ENCODE results near the gene OR52B2. TPM values are rescaled to one million over a fixed set of nuclear protein-coding genes. Genes with fewer than 3 reads are reported as not detected.
A peak's percentile ranks its signal among the peaks of the same experiment; 100 is the strongest.

The OR52B2 gene
- total RNA-seq, 1 experiment from 2014 or later, result not detected

DNA sequence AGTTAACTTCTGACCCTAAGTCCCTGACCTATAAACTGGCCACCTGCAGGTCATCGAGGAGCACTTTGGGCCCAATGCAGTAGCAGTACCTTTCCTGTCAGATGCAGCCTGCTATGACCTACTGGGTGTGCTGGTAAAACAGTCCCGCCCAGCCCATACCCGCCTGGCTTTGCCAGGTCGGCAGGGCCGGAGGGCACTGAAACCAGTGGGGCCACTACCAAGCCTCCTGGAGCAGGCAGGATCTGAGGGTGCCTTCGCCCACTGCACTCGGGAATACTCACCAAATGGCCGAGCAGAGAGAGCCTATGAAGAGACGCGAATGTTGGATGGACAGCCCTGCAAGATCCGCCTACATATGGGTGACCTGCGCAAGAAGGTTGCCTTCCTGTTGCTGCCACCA is 39.7 kb upstream of the OR52B2 start:
- ATAC-seq, result 0 out of 2 replicates have a peak, but pooled peaks have one; percentile 31
- no peaks in the 10 kb centered on the region; the same call in 1 of the 2 replicates for H3K36me3 ChIP-seq (ENCODE audit: control insufficient read depth, insufficient read depth, low read length)

GRCh38 chr11:6206456-6207180 is 36.5 kb upstream of the OR52B2 start:
- no peak for DNase-seq (ENCODE audit: low read depth, low spot score)
- POLR2A ChIA-PET, result no interaction called here
- H3K27ac ChIP-seq (ENCODE audit: low read length), result no peak overlapping the region
- ATAC-seq, result no peak
- H3K9me3 ChIP-seq (ENCODE audit: control insufficient read depth, insufficient read depth, low read depth, low read length), result no peaks in the 10 kb centered on the region
- CTCF ChIA-PET, result interaction anchor here (0.6 kb wide), 1 partner anchor 49 kb away, joined by 3 read pairs; no protein-coding TSS in a partner anchor
- no peaks in the 10 kb centered on the region for H3K27me3 ChIP-seq (ENCODE audit: control insufficient read depth, insufficient read depth, low read length)
- in situ Hi-C loops (cut with HindIII; ENCODE audit: low pct_unique_long_range_greater_than_20kb, low sequenced_read_pairs), result no loop called here
- no TSS peak for BruUV-seq (replicated peaks)
- no peaks in the 10 kb centered on the region for H3K4me1 ChIP-seq (ENCODE audit: control insufficient read depth, insufficient read depth, low read length)
- TF ChIP-seq POLR2AphosphoS5 (IDR thresholded peaks at IDR 0.05; ENCODE audit: low read depth, low read length), result no peak
- no peak for TF ChIP-seq TCF7L2 (IDR thresholded peaks at IDR 0.05; ENCODE audit: low read depth, low read length)
- TF ChIP-seq, protein P1, sequence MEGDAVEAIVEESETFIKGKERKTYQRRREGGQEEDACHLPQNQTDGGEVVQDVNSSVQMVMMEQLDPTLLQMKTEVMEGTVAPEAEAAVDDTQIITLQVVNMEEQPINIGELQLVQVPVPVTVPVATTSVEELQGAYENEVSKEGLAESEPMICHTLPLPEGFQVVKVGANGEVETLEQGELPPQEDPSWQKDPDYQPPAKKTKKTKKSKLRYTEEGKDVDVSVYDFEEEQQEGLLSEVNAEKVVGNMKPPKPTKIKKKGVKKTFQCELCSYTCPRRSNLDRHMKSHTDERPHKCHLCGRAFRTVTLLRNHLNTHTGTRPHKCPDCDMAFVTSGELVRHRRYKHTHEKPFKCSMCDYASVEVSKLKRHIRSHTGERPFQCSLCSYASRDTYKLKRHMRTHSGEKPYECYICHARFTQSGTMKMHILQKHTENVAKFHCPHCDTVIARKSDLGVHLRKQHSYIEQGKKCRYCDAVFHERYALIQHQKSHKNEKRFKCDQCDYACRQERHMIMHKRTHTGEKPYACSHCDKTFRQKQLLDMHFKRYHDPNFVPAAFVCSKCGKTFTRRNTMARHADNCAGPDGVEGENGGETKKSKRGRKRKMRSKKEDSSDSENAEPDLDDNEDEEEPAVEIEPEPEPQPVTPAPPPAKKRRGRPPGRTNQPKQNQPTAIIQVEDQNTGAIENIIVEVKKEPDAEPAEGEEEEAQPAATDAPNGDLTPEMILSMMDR (IDR thresholded peaks at IDR 0.05), result no peak
- TF ChIP-seq, protein P2, sequence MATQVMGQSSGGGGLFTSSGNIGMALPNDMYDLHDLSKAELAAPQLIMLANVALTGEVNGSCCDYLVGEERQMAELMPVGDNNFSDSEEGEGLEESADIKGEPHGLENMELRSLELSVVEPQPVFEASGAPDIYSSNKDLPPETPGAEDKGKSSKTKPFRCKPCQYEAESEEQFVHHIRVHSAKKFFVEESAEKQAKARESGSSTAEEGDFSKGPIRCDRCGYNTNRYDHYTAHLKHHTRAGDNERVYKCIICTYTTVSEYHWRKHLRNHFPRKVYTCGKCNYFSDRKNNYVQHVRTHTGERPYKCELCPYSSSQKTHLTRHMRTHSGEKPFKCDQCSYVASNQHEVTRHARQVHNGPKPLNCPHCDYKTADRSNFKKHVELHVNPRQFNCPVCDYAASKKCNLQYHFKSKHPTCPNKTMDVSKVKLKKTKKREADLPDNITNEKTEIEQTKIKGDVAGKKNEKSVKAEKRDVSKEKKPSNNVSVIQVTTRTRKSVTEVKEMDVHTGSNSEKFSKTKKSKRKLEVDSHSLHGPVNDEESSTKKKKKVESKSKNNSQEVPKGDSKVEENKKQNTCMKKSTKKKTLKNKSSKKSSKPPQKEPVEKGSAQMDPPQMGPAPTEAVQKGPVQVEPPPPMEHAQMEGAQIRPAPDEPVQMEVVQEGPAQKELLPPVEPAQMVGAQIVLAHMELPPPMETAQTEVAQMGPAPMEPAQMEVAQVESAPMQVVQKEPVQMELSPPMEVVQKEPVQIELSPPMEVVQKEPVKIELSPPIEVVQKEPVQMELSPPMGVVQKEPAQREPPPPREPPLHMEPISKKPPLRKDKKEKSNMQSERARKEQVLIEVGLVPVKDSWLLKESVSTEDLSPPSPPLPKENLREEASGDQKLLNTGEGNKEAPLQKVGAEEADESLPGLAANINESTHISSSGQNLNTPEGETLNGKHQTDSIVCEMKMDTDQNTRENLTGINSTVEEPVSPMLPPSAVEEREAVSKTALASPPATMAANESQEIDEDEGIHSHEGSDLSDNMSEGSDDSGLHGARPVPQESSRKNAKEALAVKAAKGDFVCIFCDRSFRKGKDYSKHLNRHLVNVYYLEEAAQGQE (IDR thresholded peaks at IDR 0.05; ENCODE audit: insufficient read depth in 1 of 2, low read depth in 2 of 2, low read length in 1 of 2), result no peak
- no peak for TF ChIP-seq SIN3A (IDR thresholded peaks at IDR 0.05; ENCODE audit: borderline replicate concordance, insufficient read depth, low read depth, low read length)
- intact Hi-C loops (cut with micrococcal nuclease; ENCODE audit: unreplicated experiment), result no loop called here
- no peaks in the 10 kb centered on the region; the same call in 1 of the 2 replicates for H3K36me3 ChIP-seq (ENCODE audit: control insufficient read depth, insufficient read depth, low read length)
- H3K4me3 ChIP-seq (ENCODE audit: low read depth in 2 of 2, low read length in 2 of 2), result no peak overlapping the region

More for the DNA sequence above, 39.7 kb upstream of the OR52B2 start:
- no TSS peak for BruUV-seq (replicated peaks)
- H3K4me1 ChIP-seq (ENCODE audit: control insufficient read depth, insufficient read depth, low read length), result no peaks in the 10 kb centered on the region
- POLR2A ChIA-PET, result no interaction called here
- intact Hi-C loops (cut with micrococcal nuclease; ENCODE audit: unreplicated experiment) (no loop called here), in situ Hi-C loops (cut with HindIII; ENCODE audit: low pct_unique_long_range_greater_than_20kb, low sequenced_read_pairs) (no loop called here)
- no peak overlapping the region for H3K4me3 ChIP-seq (ENCODE audit: low read depth in 2 of 2, low read length in 2 of 2)
- no peak for DNase-seq (ENCODE audit: low read depth, low spot score)
- TF ChIP-seq, protein P1 (IDR thresholded peaks at IDR 0.05), result no peak
- TF ChIP-seq TCF7L2 (IDR thresholded peaks at IDR 0.05; ENCODE audit: low read depth, low read length), result no peak
- TF ChIP-seq POLR2AphosphoS5 (IDR thresholded peaks at IDR 0.05; ENCODE audit: low read depth, low read length), result no peak
- TF ChIP-seq SIN3A (IDR thresholded peaks at IDR 0.05; ENCODE audit: borderline replicate concordance, insufficient read depth, low read depth, low read length), result no peak
- TF ChIP-seq, protein P2 (IDR thresholded peaks at IDR 0.05; ENCODE audit: insufficient read depth in 1 of 2, low read depth in 2 of 2, low read length in 1 of 2), result no peak
- no peak overlapping the region for H3K27ac ChIP-seq (ENCODE audit: low read length)
- CTCF ChIA-PET, result no interaction called here
- no peaks in the 10 kb centered on the region for H3K9me3 ChIP-seq (ENCODE audit: control insufficient read depth, insufficient read depth, low read depth, low read length)
- no peaks in the 10 kb centered on the region for H3K27me3 ChIP-seq (ENCODE audit: control insufficient read depth, insufficient read depth, low read length)

All from Panc1 (cell line).